IMR-90 (cell line): Measurements from ENCODE around the gene USP30. TPM values are rescaled to one million over a fixed set of nuclear protein-coding genes. Genes with fewer than 3 reads are reported as not detected.

Experiments
- ATAC-seq: fragments of 200-7000 bp; cut with Tn5 transposase; 2 replicates; pipeline ENCODE4 v1.9.1; 2020; ENCODE audit warnings: low read depth, mild to moderate bottlenecking, moderate library complexity
- BruUV-seq: library from RNA; stranded (reverse); fragments of 400-500 nt; replicated peaks from 2 replicates; lab custom pipeline; 2021; lab: Mats Ljungman, UMichigan
- CTCF ChIA-PET: fragments of 300-600 bp; formaldehyde crosslinking; extraction: SDS; loops from one replicate; lab custom pipeline; 2021; ENCODE audit warnings: antibody characterized with exemption; lab: Yijun Ruan, JAX
- POLR2A ChIA-PET: fragments of 300-600 bp; sonication (Branson Sonifier 250); formaldehyde crosslinking; loops from one replicate; lab custom pipeline; 2022; ENCODE audit warnings: antibody characterized with exemption; ENCODE audit not compliant: unreplicated experiment; lab: Charles Lee
- DNase-seq: peaks from one replicate; pipeline ENCODE4 v3.0.0; 2013
- H2AFZ ChIP-seq: replicated peaks from 2 replicates; pipeline ENCODE3; 2013; ENCODE audit warnings: low read length, mild to moderate bottlenecking; ENCODE audit not compliant: poor library complexity
- H2AK5ac ChIP-seq: 2 replicates; pipeline ENCODE4 v1.6.1; 2013; ENCODE audit warnings: low read depth, low read length, inconsistent platforms
- H2AK9ac ChIP-seq: replicated peaks from 2 replicates; pipeline ENCODE3; 2013; ENCODE audit warnings: mild to moderate bottlenecking, low read depth, low read length, moderate library complexity; ENCODE audit not compliant: poor library complexity
- H2BK120ac ChIP-seq: 2 replicates; pipeline ENCODE4 v1.6.1; 2013; ENCODE audit warnings: low read depth, low read length, inconsistent platforms
- H2BK15ac ChIP-seq: 3 replicates; pipeline ENCODE4 v1.6.1; 2013; ENCODE audit warnings: low read depth, low read length, inconsistent platforms
- H2BK20ac ChIP-seq: 2 replicates; pipeline ENCODE4 v1.6.1; 2013; ENCODE audit warnings: low read depth, mild to moderate bottlenecking, inconsistent platforms, low read length, moderate library complexity
- H2BK5ac ChIP-seq: 2 replicates; pipeline ENCODE4 v1.6.1; 2013; ENCODE audit warnings: mild to moderate bottlenecking, low read depth, low read length, inconsistent platforms; ENCODE audit not compliant: poor library complexity, severe bottlenecking
- H3K14ac ChIP-seq: replicated peaks from 2 replicates; pipeline ENCODE4 v1.6.1; 2013; ENCODE audit warnings: low read depth, low read length, inconsistent platforms
- H3K18ac ChIP-seq: 2 replicates; pipeline ENCODE4 v1.6.1; 2013; ENCODE audit warnings: low read depth, low read length, control low read depth
- H3K23ac ChIP-seq: 2 replicates; pipeline ENCODE4 v1.6.1; 2013; ENCODE audit warnings: low read depth, low read length, inconsistent platforms
- H3K27ac ChIP-seq: 2 replicates; pipeline ENCODE4 v1.5.1; 2013; ENCODE audit warnings: mild to moderate bottlenecking, control low read depth, low read length; ENCODE audit not compliant: insufficient read depth
- H3K27me3 ChIP-seq: 2 replicates; pipeline ENCODE4 v1.6.1; 2013; ENCODE audit warnings: low read length; ENCODE audit not compliant: control insufficient read depth, insufficient read depth
- H3K36me3 ChIP-seq: 2 replicates; pipeline ENCODE4 v1.6.1; 2013; ENCODE audit warnings: low read length, mixed read lengths; ENCODE audit not compliant: control insufficient read depth, insufficient read depth
- H3K4ac ChIP-seq: 2 replicates; pipeline ENCODE4 v1.6.1; 2013; ENCODE audit warnings: low read depth, low read length, inconsistent platforms
- H3K4me1 ChIP-seq: 2 replicates; pipeline ENCODE4 v1.6.1; 2013; ENCODE audit warnings: low read length, mixed read lengths; ENCODE audit not compliant: control insufficient read depth, insufficient read depth
- H3K4me2 ChIP-seq: 2 replicates; pipeline ENCODE4 v1.6.1; 2013; ENCODE audit warnings: low read depth, mild to moderate bottlenecking, control low read depth, low read length, moderate library complexity
- H3K4me3 ChIP-seq: 2 replicates; pipeline ENCODE4 v1.5.1; 2013; ENCODE audit warnings: low read depth, mild to moderate bottlenecking, control low read depth, low read length, moderate library complexity; ENCODE audit not compliant: insufficient read depth
- H3K56ac ChIP-seq: 2 replicates; pipeline ENCODE4 v1.6.1; 2013; ENCODE audit warnings: low read length, inconsistent platforms; ENCODE audit not compliant: insufficient read depth; ENCODE audit errors: extremely low read depth
- H3K79me1 ChIP-seq, 2 experiments: 2 replicates each; pipeline ENCODE4 v1.6.1; 2013; ENCODE audit warnings: low read length in 2 of 2, inconsistent platforms in 1 of 2, low read depth in 1 of 2
- H3K9ac ChIP-seq: 2 replicates; pipeline ENCODE4 v1.6.1; 2013; ENCODE audit warnings: low read depth, low read length, control low read depth
- H3K9me1 ChIP-seq: 2 replicates; pipeline ENCODE4 v1.6.1; 2013; ENCODE audit warnings: low read length, inconsistent platforms; ENCODE audit not compliant: insufficient read depth
- H3K9me3 ChIP-seq: 2 replicates; pipeline ENCODE4 v1.6.1; 2013; ENCODE audit warnings: low read length; ENCODE audit not compliant: control insufficient read depth, insufficient read depth
- H4K20me1 ChIP-seq: 2 replicates; pipeline ENCODE4 v1.6.1; 2013; ENCODE audit warnings: low read length, inconsistent platforms; ENCODE audit not compliant: insufficient read depth
- H4K5ac ChIP-seq: 2 replicates; pipeline ENCODE4 v1.6.1; 2013; ENCODE audit warnings: mild to moderate bottlenecking, low read depth, low read length, control low read depth
- H4K8ac ChIP-seq, 2 experiments: 2 replicates each; pipeline ENCODE4 v1.6.1; 2013; ENCODE audit warnings: low read depth in 2 of 2, low read length in 2 of 2, control low read depth in 1 of 2, inconsistent platforms in 1 of 2
- H4K91ac ChIP-seq: 2 replicates; pipeline ENCODE4 v1.6.1; 2013; ENCODE audit warnings: low read depth, low read length, inconsistent platforms; ENCODE audit not compliant: insufficient read depth
- CHD1 ChIP-seq: IDR thresholded peaks from 2 replicates; pipeline ENCODE4 v1.6.1; 2012; ENCODE audit warnings: low read depth, low read length, improper control_type of control experiment
- RFX5 ChIP-seq: IDR thresholded peaks from 2 replicates; pipeline ENCODE4 v1.8.0; 2012; ENCODE audit warnings: low read depth, mild to moderate bottlenecking, low read length, moderate library complexity
- WGBS, 2 experiments: methylation state at CpG; one replicate each; pipeline versions ENCODE4 v1.1.5 to v1.1.7; 2013; ENCODE audit warnings: missing lambda C conversion rate in 2 of 2; ENCODE audit not compliant: insufficient read length in 1 of 2; ENCODE audit errors: extremely low coverage in 2 of 2; 5-methylcytosine and 5-hydroxymethylcytosine counted together
- dilution Hi-C: fragments of 300-500 bp; cut with HindIII; formaldehyde crosslinking; loops from one replicate; pipeline ENCODE4 v1.14.3; 2018; ENCODE audit warnings: low sequenced_read_pairs; ENCODE audit not compliant: unreplicated experiment
- in situ Hi-C: fragments of 300-500 bp; cut with MboI; formaldehyde crosslinking; loops from 3 replicates; pipeline ENCODE4 v1.14.3; 2019; ENCODE audit warnings: low sequenced_read_pairs, inconsistent platforms, mixed read lengths
- intact Hi-C: fragments of 100-400 bp; cut with micrococcal nuclease; formaldehyde crosslinking; loops from 2 replicates; pipeline ENCODE4 v1.10.0; 2022
- polyA plus RNA-seq, 3 experiments: library from polyadenylated mRNA; depleted of rRNA; stranded (reverse); fragments of >200 nt; gene quantifications; 2 replicates each; pipeline ENCODE4 v1.2.3, GENCODE V29; 2012; ENCODE audit warnings: low replicate concordance in 1 of 3
- total RNA-seq: library from RNA; depleted of rRNA; stranded (reverse); fragments of >200 nt; gene quantifications from 2 replicates; pipeline ENCODE4 v1.2.3, GENCODE V29; 2012
- TF ChIP-seq, protein P1 (sequence below): conservative IDR thresholded peaks from 2 replicates; pipeline ENCODE4 v1.5.1; 2012; ENCODE audit warnings: mild to moderate bottlenecking, low read depth, low read length, improper control_type of control experiment

The USP30 gene
- total and polyA plus RNA-seq, 2 of the 4 experiments (the other 2 are of a cell fraction): 10.4 to 11.2 TPM

DNA sequence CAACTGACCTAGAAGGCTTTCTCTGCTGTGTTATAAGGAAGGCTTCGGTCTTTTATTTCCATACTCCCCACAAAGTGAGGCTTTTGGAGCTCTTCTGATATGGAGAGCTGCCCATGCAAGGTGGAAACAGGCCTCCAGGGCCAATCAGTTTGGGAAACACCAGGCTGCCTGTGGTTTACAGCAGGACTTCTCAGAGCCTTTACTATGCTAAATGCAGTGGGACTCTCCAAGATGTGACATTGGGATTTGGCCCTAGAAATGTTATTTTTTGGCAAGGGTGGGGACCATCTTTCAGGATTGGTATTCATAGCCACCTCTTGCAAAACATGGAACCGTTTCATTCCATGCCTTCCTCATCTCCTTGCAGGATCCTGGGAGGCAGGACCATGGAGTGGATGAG lies 67.7 kb downstream of the USP30 start:
- no peak overlapping the region for H2AK5ac ChIP-seq
- TF ChIP-seq RFX5 (no peak), CHD1 (no peak)
- TF ChIP-seq, protein P1, sequence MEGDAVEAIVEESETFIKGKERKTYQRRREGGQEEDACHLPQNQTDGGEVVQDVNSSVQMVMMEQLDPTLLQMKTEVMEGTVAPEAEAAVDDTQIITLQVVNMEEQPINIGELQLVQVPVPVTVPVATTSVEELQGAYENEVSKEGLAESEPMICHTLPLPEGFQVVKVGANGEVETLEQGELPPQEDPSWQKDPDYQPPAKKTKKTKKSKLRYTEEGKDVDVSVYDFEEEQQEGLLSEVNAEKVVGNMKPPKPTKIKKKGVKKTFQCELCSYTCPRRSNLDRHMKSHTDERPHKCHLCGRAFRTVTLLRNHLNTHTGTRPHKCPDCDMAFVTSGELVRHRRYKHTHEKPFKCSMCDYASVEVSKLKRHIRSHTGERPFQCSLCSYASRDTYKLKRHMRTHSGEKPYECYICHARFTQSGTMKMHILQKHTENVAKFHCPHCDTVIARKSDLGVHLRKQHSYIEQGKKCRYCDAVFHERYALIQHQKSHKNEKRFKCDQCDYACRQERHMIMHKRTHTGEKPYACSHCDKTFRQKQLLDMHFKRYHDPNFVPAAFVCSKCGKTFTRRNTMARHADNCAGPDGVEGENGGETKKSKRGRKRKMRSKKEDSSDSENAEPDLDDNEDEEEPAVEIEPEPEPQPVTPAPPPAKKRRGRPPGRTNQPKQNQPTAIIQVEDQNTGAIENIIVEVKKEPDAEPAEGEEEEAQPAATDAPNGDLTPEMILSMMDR: no peak
- H3K56ac ChIP-seq: no peak overlapping the region
- intact Hi-C loops: no loop called here
- no peaks in the 10 kb centered on the region for H3K79me1 ChIP-seq
- H2BK20ac ChIP-seq: no peak overlapping the region
- ATAC-seq: no peak
- H4K20me1 ChIP-seq: no peaks in the 10 kb centered on the region
- in situ Hi-C loops: no loop called here
- H3K4me2 ChIP-seq: no peak overlapping the region
- H3K23ac ChIP-seq: no peak overlapping the region
- no peak overlapping the region for H4K5ac ChIP-seq
- H2AFZ ChIP-seq: no peak overlapping the region
- ChIA-PET CTCF (interaction anchor here (1.0 to 1.5 kb wide), 3 partner anchors 8 to 273 kb away, joined by 3 to 4 read pairs (median 3); no protein-coding TSS in a partner anchor), POLR2A (no interaction called here)
- no TSS peak for BruUV-seq
- no peak overlapping the region for H3K14ac ChIP-seq
- no peak overlapping the region for H2AK9ac ChIP-seq
- H3K9ac ChIP-seq: no peak overlapping the region
- no peak overlapping the region for H4K91ac ChIP-seq
- no peaks in the 10 kb centered on the region for H3K36me3 ChIP-seq
- no peak overlapping the region for H2BK15ac ChIP-seq
- H3K18ac ChIP-seq: no peak overlapping the region
- H2BK120ac ChIP-seq: no peak overlapping the region
- no peaks in the 10 kb centered on the region for H3K27me3 ChIP-seq
- H3K9me3 ChIP-seq: no peaks in the 10 kb centered on the region
- no peak overlapping the region for H4K8ac ChIP-seq
- dilution Hi-C loops: no loop called here
- no peak for DNase-seq
- H2BK5ac ChIP-seq: no peak overlapping the region
- no CpG with 5 or more reads among the region's 2 CpGs for WGBS, 2 experiments
- no peaks in the 10 kb centered on the region for H3K9me1 ChIP-seq
- H3K4me3 ChIP-seq: no peak overlapping the region
- H3K4ac ChIP-seq: no peak overlapping the region
- H3K4me1 ChIP-seq: no peaks in the 10 kb centered on the region
- no peak overlapping the region for H3K27ac ChIP-seq
